ENCODE results near the gene BRINP2. TPM values are rescaled to one million over a fixed set of nuclear protein-coding genes. Genes with fewer than 3 reads are reported as not detected.
"Not testable (repeated sequence)": the region's sequence is repeated elsewhere in the genome, so short reads cannot be mapped to it uniquely, and the experiment has no call there.

BRINP2 gene
- total RNA-seq, 2 experiments from 2014 or later: not detected

- H3K4me1 Mint-ChIP-seq (ENCODE audit: low read depth): no peaks in the 10 kb centered on the region
- no peak overlapping the region for H3K27ac Mint-ChIP-seq
- DNase-seq: no peak
- CTCF ChIA-PET: no interaction called here
- no peaks in the 10 kb centered on the region for H3K36me3 Mint-ChIP-seq (ENCODE audit: low read depth)
- no peak overlapping the region for H3K4me3 Mint-ChIP-seq
- intact Hi-C loops (cut with micrococcal nuclease): no loop called here
- no peaks in the 10 kb centered on the region for H3K9me3 Mint-ChIP-seq
- peaks cover 4% of the 10 kb centered on the region for H3K27me3 Mint-ChIP-seq (ENCODE audit: low read depth)
Observed at GRCh38 chr1:177302357-177303044, 131.7 kb downstream of the BRINP2 start.

GRCh38 chr1:177305040-177306018, 134.6 kb downstream of the BRINP2 start:
- CTCF ChIA-PET: no interaction called here
- H3K9me3 Mint-ChIP-seq: no peaks in the 10 kb centered on the region
- H3K27ac Mint-ChIP-seq: no peak overlapping the region
- peaks cover 4% of the 10 kb centered on the region for H3K27me3 Mint-ChIP-seq (ENCODE audit: low read depth)
- H3K4me1 Mint-ChIP-seq (ENCODE audit: low read depth): no peaks in the 10 kb centered on the region
- H3K36me3 Mint-ChIP-seq (ENCODE audit: low read depth): no peaks in the 10 kb centered on the region
- DNase-seq: no peak
- H3K4me3 Mint-ChIP-seq: no peak overlapping the region
- intact Hi-C loops (cut with micrococcal nuclease): no loop called here

- no peaks in the 10 kb centered on the region for H3K4me1 Mint-ChIP-seq (ENCODE audit: low read depth)
- H3K36me3 Mint-ChIP-seq (ENCODE audit: low read depth): no peaks in the 10 kb centered on the region
- peaks cover 4% of the 10 kb centered on the region for H3K27me3 Mint-ChIP-seq (ENCODE audit: low read depth)
- no peaks in the 10 kb centered on the region for H3K9me3 Mint-ChIP-seq
- CTCF ChIA-PET: no interaction called here
- DNase-seq: no peak
- H3K27ac Mint-ChIP-seq: no peak overlapping the region
- intact Hi-C loops (cut with micrococcal nuclease): no loop called here
- no peak overlapping the region for H3K4me3 Mint-ChIP-seq
Observed at GRCh38 chr1:177306019-177306415, 135.3 kb downstream of the BRINP2 start.

- Mint-ChIP-seq H3K4me1 (ENCODE audit: low read depth) (no peaks in the 10 kb centered on the region), H3K4me3 (no peak overlapping the region), H3K27me3 (ENCODE audit: low read depth) (peaks cover 4% of the 10 kb centered on the region), H3K27ac (no peak overlapping the region), H3K36me3 (ENCODE audit: low read depth) (no peaks in the 10 kb centered on the region), H3K9me3 (no peaks in the 10 kb centered on the region)
- CTCF ChIA-PET: no interaction called here
- intact Hi-C loops (cut with micrococcal nuclease): no loop called here
- no peak for DNase-seq
Observed at GRCh38 chr1:177306981-177307380, 136.2 kb downstream of the BRINP2 start.

GRCh38 chr1:177307771-177308170, 137.0 kb downstream of the BRINP2 start:
- DNase-seq: no peak
- H3K4me3 Mint-ChIP-seq: no peak overlapping the region
- no peaks in the 10 kb centered on the region for H3K4me1 Mint-ChIP-seq (ENCODE audit: low read depth)
- H3K27me3 Mint-ChIP-seq (ENCODE audit: low read depth): peaks cover 4% of the 10 kb centered on the region
- intact Hi-C loops (cut with micrococcal nuclease): no loop called here
- no peak overlapping the region for H3K27ac Mint-ChIP-seq
- no peaks in the 10 kb centered on the region for H3K9me3 Mint-ChIP-seq
- CTCF ChIA-PET: no interaction called here
- no peaks in the 10 kb centered on the region for H3K36me3 Mint-ChIP-seq (ENCODE audit: low read depth)

GRCh38 chr1:177309880-177310279, 139.1 kb downstream of the BRINP2 start:
- no peak overlapping the region for H3K27ac Mint-ChIP-seq
- H3K36me3 Mint-ChIP-seq (ENCODE audit: low read depth): no peaks in the 10 kb centered on the region
- intact Hi-C loops (cut with micrococcal nuclease): no loop called here
- H3K9me3 Mint-ChIP-seq: no peaks in the 10 kb centered on the region
- no peak for DNase-seq
- CTCF ChIA-PET: no interaction called here
- no peak overlapping the region for H3K4me3 Mint-ChIP-seq
- H3K27me3 Mint-ChIP-seq (ENCODE audit: low read depth): peaks cover 2% of the 10 kb centered on the region
- no peaks in the 10 kb centered on the region for H3K4me1 Mint-ChIP-seq (ENCODE audit: low read depth)

GRCh38 chr1:177310326-177310725, 139.6 kb downstream of the BRINP2 start:
- H3K27me3 Mint-ChIP-seq (ENCODE audit: low read depth): peaks cover 2% of the 10 kb centered on the region
- DNase-seq: no peak
- no peak overlapping the region for H3K27ac Mint-ChIP-seq
- H3K36me3 Mint-ChIP-seq (ENCODE audit: low read depth): no peaks in the 10 kb centered on the region
- H3K4me1 Mint-ChIP-seq (ENCODE audit: low read depth): no peaks in the 10 kb centered on the region
- H3K9me3 Mint-ChIP-seq: no peaks in the 10 kb centered on the region
- no peak overlapping the region for H3K4me3 Mint-ChIP-seq
- CTCF ChIA-PET: no interaction called here
- intact Hi-C loops (cut with micrococcal nuclease): no loop called here

GRCh38 chr1:177311111-177311510, 140.4 kb downstream of the BRINP2 start:
- CTCF ChIA-PET: no interaction called here
- no peak overlapping the region for H3K4me3 Mint-ChIP-seq
- no peaks in the 10 kb centered on the region for H3K4me1 Mint-ChIP-seq (ENCODE audit: low read depth)
- intact Hi-C loops (cut with micrococcal nuclease): no loop called here
- no peaks in the 10 kb centered on the region for H3K36me3 Mint-ChIP-seq (ENCODE audit: low read depth)
- DNase-seq: no peak
- H3K9me3 Mint-ChIP-seq: no peaks in the 10 kb centered on the region
- H3K27ac Mint-ChIP-seq: no peak overlapping the region
- H3K27me3 Mint-ChIP-seq (ENCODE audit: low read depth): peaks cover 1% of the 10 kb centered on the region

GRCh38 chr1:177311586-177311985, 140.8 kb downstream of the BRINP2 start:
- no peak for DNase-seq
- Mint-ChIP-seq H3K4me1 (ENCODE audit: low read depth) (no peaks in the 10 kb centered on the region), H3K27me3 (ENCODE audit: low read depth) (no peaks in the 10 kb centered on the region), H3K4me3 (no peak overlapping the region), H3K27ac (no peak overlapping the region), H3K9me3 (no peaks in the 10 kb centered on the region), H3K36me3 (ENCODE audit: low read depth) (no peaks in the 10 kb centered on the region)
- CTCF ChIA-PET: no interaction called here
- intact Hi-C loops (cut with micrococcal nuclease): no loop called here

GRCh38 chr1:177315261-177315660, 144.5 kb downstream of the BRINP2 start:
- Mint-ChIP-seq H3K27ac (no peak overlapping the region), H3K27me3 (ENCODE audit: low read depth) (no peaks in the 10 kb centered on the region), H3K4me1 (ENCODE audit: low read depth) (no peaks in the 10 kb centered on the region), H3K36me3 (ENCODE audit: low read depth) (no peaks in the 10 kb centered on the region), H3K4me3 (no peak overlapping the region), H3K9me3 (peaks cover 2% of the 10 kb centered on the region)
- intact Hi-C loops (cut with micrococcal nuclease): no loop called here
- CTCF ChIA-PET: no interaction called here
- DNase-seq: no peak

- Mint-ChIP-seq H3K36me3 (ENCODE audit: low read depth) (no peaks in the 10 kb centered on the region), H3K4me1 (ENCODE audit: low read depth) (no peaks in the 10 kb centered on the region), H3K27ac (no peak overlapping the region), H3K27me3 (ENCODE audit: low read depth) (no peaks in the 10 kb centered on the region), H3K9me3 (peaks cover 2% of the 10 kb centered on the region), H3K4me3 (no peak overlapping the region)
- no peak for DNase-seq
- CTCF ChIA-PET: no interaction called here
- intact Hi-C loops (cut with micrococcal nuclease): no loop called here
Observed at GRCh38 chr1:177315761-177316160, 145.0 kb downstream of the BRINP2 start.

- H3K27ac Mint-ChIP-seq; DNase-seq; H3K9me3 Mint-ChIP-seq; H3K4me3 Mint-ChIP-seq; H3K27me3 Mint-ChIP-seq (ENCODE audit: low read depth); H3K36me3 Mint-ChIP-seq (ENCODE audit: low read depth); intact Hi-C loops (cut with micrococcal nuclease); H3K4me1 Mint-ChIP-seq (ENCODE audit: low read depth); CTCF ChIA-PET: not testable (repeated sequence)
Observed at GRCh38 chr1:177321434-177321833, 150.7 kb downstream of the BRINP2 start.

GRCh38 chr1:177328251-177328650, 157.5 kb downstream of the BRINP2 start:
- Mint-ChIP-seq H3K36me3 (ENCODE audit: low read depth) (no peaks in the 10 kb centered on the region), H3K4me3 (no peak overlapping the region)
- DNase-seq: no peak

More at GRCh38 chr1:177328251-177328650, 157.5 kb downstream of the BRINP2 start:
- Mint-ChIP-seq H3K27me3 (ENCODE audit: low read depth) (no peaks in the 10 kb centered on the region), H3K27ac (no peak overlapping the region), H3K9me3 (no peaks in the 10 kb centered on the region), H3K4me1 (ENCODE audit: low read depth) (no peaks in the 10 kb centered on the region)
- CTCF ChIA-PET: no interaction called here
- intact Hi-C loops (cut with micrococcal nuclease): no loop called here

Measured in activated naive CD4-positive, alpha-beta T cell treated with anti-CD3 and anti-CD28 coated beads for 36 hours (primary cell).